HEK293T (cell line): ENCODE measurements around the gene SMOC2.

ENCODE experiments used
- ARNT ChIP-seq: fragments of 450-650 bp; IDR thresholded peaks from 2 replicates; pipeline ENCODE4 v1.6.1; 2017; ENCODE audit warnings: mild to moderate bottlenecking
- ELF4 ChIP-seq: fragments of 450-650 bp; IDR thresholded peaks from 2 replicates; pipeline ENCODE4 v1.6.1; 2017; ENCODE audit warnings: antibody characterized with exemption
- FOXM1 ChIP-seq: fragments of 450-650 bp; IDR thresholded peaks from 2 replicates; pipeline ENCODE4 v1.6.1; 2017; ENCODE audit warnings: mild to moderate bottlenecking, borderline replicate concordance
- LEF1 ChIP-seq: fragments of 450-650 bp; IDR thresholded peaks from 2 replicates; pipeline ENCODE4 v1.6.1; 2017; ENCODE audit warnings: mild to moderate bottlenecking, borderline replicate concordance

DNA sequence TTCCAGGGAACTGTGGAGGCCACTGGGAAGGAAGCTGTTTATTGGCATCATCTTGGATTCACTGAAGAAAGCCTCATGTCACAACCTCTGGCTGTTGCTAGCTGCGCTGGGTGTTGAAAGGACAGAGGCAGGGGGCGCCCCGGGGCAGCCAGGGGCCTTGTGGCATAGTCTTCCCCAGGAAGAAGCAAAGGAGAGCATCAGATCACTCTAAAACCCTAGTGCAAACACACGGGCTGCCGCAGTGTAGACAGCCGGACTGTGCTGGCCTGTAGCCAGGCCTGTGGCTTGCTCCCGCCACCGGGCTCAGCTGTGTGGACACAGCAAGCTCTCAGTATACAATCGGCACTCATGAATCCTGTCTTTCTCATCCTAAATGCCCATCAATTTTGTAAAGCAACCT, 23.8 kb upstream of the SMOC2 start:
- no peak for TF ChIP-seq FOXM1
- TF ChIP-seq ARNT: no peak
- TF ChIP-seq ELF4: no peak
- no peak for TF ChIP-seq LEF1
